GM12872 (cell line): ENCODE results near the gene ATP7B.
A peak's percentile ranks its signal among the peaks of the same experiment; 100 is the strongest.

Experiments
- TF ChIP-seq, protein P1 (sequence below): IDR thresholded peaks from 3 replicates; pipeline ENCODE4 v1.5.1; 2011; ENCODE audit warnings: low read depth, mild to moderate bottlenecking, low read length, moderate library complexity; ENCODE audit not compliant: insufficient read depth

Gene ATP7B

DNA sequence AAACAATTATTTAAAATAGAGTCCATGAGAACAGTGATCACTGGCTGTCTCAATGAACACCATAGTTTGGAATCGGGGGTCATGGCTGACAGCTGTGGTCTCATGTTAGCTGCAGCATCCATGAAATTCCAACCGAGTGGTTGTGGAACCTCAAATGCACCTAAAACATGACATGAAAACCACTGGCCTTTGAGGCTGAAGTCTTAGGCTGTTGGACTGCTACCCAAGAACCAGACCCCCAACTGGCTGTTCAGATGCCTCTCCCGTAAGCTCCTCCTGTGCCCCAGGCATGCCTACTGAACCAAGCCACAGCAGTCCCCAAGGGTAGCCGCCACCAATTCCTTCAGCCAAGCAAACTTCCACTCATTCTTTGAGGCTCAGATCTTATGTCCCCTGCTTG lies 50.5 kb downstream of the ATP7B start:
- TF ChIP-seq, protein P1, sequence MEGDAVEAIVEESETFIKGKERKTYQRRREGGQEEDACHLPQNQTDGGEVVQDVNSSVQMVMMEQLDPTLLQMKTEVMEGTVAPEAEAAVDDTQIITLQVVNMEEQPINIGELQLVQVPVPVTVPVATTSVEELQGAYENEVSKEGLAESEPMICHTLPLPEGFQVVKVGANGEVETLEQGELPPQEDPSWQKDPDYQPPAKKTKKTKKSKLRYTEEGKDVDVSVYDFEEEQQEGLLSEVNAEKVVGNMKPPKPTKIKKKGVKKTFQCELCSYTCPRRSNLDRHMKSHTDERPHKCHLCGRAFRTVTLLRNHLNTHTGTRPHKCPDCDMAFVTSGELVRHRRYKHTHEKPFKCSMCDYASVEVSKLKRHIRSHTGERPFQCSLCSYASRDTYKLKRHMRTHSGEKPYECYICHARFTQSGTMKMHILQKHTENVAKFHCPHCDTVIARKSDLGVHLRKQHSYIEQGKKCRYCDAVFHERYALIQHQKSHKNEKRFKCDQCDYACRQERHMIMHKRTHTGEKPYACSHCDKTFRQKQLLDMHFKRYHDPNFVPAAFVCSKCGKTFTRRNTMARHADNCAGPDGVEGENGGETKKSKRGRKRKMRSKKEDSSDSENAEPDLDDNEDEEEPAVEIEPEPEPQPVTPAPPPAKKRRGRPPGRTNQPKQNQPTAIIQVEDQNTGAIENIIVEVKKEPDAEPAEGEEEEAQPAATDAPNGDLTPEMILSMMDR: no peak

GRCh38 chr13:51959773-51960172 lies 51.5 kb downstream of the ATP7B start:
- TF ChIP-seq, protein P1: peak; percentile 29; the same call in 1 of the 3 replicates

DNA sequence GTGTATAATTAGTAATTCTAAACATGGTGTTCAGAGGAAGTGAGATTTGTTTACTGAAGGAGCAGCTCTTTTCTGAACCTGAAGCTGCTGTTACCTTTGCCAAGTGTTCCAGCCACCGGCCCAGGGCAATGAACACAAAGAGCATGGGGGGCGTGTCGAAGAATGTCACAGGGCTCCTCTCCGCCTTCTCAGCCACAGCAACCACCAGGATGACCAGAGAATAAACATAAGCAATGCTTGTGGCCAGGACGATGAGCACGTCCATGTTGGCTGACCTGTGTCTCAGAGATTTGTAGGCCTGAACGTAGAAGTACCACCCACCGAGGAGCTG lies 53.1 kb downstream of the ATP7B start:
- TF ChIP-seq, protein P1: no peak

DNA sequence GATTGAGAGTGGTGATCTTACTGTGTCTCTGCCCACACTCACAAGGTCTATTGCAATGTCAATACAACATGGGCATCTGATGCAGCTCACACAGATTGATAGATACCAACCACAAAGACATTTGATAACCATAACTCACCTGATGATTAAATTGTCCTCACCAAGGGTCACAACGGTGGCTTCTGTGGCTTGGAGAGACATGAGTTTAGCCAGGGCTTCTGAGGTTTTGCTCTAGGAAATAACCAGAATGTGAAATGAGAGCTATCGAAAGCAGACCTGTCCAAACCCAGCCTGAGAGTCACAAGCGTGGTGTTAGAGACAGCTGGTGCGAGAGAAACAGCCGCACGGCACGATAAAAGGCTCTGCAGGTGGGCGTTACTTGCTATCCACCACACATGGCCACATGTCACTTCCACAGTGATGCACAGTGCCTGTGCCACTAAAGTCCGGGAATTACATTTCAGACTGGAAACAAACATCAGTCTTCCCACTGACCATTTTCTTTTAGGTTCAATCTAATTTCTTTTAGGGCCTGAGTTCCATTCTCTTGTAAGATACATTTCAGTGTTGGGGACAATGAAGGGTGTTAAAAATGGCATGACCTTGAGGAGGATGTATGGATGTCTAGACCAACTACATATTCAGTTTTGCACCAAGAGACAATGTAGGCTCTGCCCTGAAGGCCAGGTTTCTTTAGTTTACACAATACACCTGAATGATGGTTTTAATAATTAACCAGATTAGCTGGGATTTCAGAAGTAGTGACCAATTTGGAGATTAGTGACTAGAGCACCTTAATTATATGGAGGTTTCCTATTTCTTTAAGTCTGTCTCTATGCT lies 53.7 kb downstream of the ATP7B start:
- TF ChIP-seq, protein P1: no peak

DNA sequence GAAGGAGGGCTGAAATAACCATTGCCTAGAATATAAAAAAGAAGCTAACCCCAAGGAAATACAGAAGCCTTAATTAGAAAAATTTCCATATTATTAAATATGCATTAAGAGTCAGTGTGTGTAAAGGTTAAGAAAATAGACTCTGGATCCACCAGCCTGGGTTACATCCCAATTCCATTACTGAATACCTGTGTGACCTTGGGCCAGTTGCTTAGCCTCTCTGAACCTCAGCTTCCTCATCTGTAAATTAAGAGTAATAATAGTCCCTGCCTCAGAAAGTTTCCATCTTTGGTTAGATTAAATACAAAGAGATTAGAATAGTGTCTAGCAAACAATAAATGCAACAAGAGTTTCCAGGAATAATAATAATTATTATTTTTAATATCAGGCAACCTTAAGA lies 54.5 kb downstream of the ATP7B start:
- TF ChIP-seq, protein P1: no peak

GRCh38 chr13:51955816-51956603 lies 55.2 kb downstream of the ATP7B start:
- TF ChIP-seq, protein P1: no peak

- TF ChIP-seq, protein P1: no peak
These were observed 55.9 kb downstream of the ATP7B start for GRCh38 chr13:51955281-51955771.
